Epithelial cell of proximal tubule (primary cell): Measurements from ENCODE around the gene NUDT3. TPM values are rescaled to one million over a fixed set of nuclear protein-coding genes. Genes with fewer than 3 reads are reported as not detected.
"Not testable (repeated sequence)": the region's sequence is repeated elsewhere in the genome, so short reads cannot be mapped to it uniquely, and the experiment has no call there.

Source experiments
- DNase-seq: peaks from one replicate; pipeline ENCODE4 v3.0.0-alpha.2; 2011; ENCODE audit warnings: low read depth
- H3K4me3 ChIP-seq: 2 replicates; pipeline ENCODE4 v1.5.1; 2011; ENCODE audit warnings: low read depth, mild to moderate bottlenecking, low read length
- CTCF ChIP-seq: conservative IDR thresholded peaks from 2 replicates; pipeline ENCODE4 v1.5.1; 2012; ENCODE audit warnings: low read depth, mild to moderate bottlenecking, low read length
- total RNA-seq: library from RNA; depleted of rRNA; stranded (reverse); fragments of >200 nt; gene quantifications from 2 replicates; pipeline ENCODE4 v1.2.3, GENCODE V29; 2015

NUDT3 gene
- total RNA-seq, 1 donor from 2014 or later, result 16.7 TPM

DNA sequence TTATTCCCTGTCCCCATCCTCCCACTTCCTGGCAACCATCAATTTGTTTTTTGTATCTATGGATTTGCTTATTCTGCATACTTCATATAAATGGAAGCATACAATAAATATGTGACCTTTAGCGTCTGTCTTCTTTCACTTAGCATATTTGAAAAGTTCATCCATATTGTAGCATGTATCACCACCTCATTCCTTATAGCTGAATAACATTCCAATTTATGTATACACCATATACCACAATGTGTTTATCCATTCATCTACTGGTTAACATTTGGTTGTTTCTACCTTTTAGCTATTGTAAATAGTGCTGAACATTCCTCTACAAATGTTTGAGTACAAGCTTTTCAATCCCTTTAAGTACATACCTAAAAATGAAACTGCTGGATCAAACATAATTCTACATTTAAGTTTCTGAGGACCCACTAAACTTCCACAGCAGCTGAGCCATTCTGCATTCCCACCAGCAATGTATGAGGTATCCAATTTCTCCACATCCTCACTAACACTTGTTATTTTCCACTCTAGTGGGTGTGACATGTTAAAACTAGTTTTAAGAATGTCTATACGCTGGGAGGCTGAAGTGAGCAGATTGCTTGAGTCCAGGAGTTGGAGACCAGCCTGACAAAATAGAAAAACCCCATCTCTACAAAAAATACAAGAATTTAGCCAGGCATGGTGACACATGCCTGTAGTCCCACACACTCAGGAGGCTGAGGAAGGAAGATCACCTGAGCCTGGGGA is 32.9 kb downstream of the NUDT3 start:
- no peak overlapping the region for H3K4me3 ChIP-seq
- TF ChIP-seq CTCF, result no peak
- DNase-seq, result no peak

GRCh38 chr6:34358389-34358905 is 34.0 kb downstream of the NUDT3 start:
- DNase-seq, result no peak
- TF ChIP-seq CTCF, result no peak
- no peak overlapping the region for H3K4me3 ChIP-seq

- H3K4me3 ChIP-seq, result no peak overlapping the region
- TF ChIP-seq CTCF, result no peak
- DNase-seq, result no peak
Measured at GRCh38 chr6:34357937-34358336, 34.5 kb downstream of the NUDT3 start.

DNA sequence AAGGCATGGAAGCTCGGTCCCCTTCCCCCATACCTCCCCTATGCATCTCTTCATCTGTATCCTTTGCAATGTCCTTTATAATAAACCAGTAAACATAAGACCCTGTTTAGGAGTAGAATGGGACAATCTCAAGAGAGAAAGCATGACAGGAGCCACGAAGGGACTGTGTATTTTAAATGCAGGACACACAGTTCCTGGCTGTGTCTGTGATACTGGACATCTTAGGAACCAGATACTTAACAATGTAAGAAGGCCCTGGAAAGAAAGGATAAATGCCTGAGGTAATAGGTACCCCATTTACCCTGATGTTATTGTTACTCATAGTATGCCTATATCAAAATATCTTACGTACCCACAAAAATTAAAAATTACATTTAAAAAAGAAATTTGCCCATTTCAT is 36.6 kb downstream of the NUDT3 start:
- no peak for DNase-seq
- TF ChIP-seq CTCF, result no peak
- no peak overlapping the region for H3K4me3 ChIP-seq

- H3K4me3 ChIP-seq, DNase-seq: not testable (repeated sequence)
Measured at GRCh38 chr6:34354230-34354629, 38.2 kb downstream of the NUDT3 start.

DNA sequence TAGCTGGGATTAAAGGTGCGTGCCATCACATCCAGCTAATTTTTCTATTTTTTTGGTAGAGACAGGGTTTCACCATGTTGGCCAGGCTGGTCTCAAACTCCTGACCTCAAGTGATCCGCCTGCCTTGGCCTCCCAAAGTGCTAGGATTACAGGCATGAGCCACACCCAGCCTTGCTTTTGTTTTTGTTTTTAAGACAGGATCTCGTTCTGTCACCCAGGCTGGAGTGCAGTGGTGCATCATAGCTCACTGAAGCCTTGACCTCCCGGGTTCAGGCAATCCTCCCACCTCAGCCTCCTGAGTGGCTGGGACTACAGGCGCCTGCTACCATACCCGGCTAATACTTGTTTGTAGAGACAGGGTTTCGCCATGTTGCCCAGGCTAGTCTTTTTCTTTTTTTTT is 38.9 kb downstream of the NUDT3 start:
- not testable (repeated sequence) for H3K4me3 ChIP-seq, DNase-seq

- no peak for TF ChIP-seq CTCF
- H3K4me3 ChIP-seq, result no peak overlapping the region
- DNase-seq, result no peak
Measured at GRCh38 chr6:34352305-34352937, 40.0 kb downstream of the NUDT3 start.

- no peak for DNase-seq
- no peak for TF ChIP-seq CTCF
- no peak overlapping the region for H3K4me3 ChIP-seq
Measured at GRCh38 chr6:34350934-34351217, 41.6 kb downstream of the NUDT3 start.
